Psoas muscle (tissue), 8 donors: Measurements from ENCODE around the gene OSBPL9. TPM values are rescaled to one million over a fixed set of nuclear protein-coding genes. Genes with fewer than 3 reads are reported as not detected.

Experiments
- ATAC-seq, 4 donors: fragments of 200-7000 bp; cut with Tn5 transposase; one replicate each; pipeline ENCODE4 v1.9.1; 2020; ENCODE audit warnings: moderate library complexity in 3 of 4, mild to moderate bottlenecking in 2 of 4
- DNase-seq, 2 donors: peaks; one replicate each; pipeline ENCODE4 v3.0.0-alpha.2; 2020
- H3K27ac ChIP-seq: fragments of 200-600 bp; one replicate; pipeline ENCODE4 v1.8.0; 2022
- H3K27me3 ChIP-seq, 3 donors: fragments of 200-600 bp in 1 of 3; one replicate each; pipeline versions ENCODE4 v1.6.1 to v1.8.0; 2013 to 2022; ENCODE audit warnings: low read length in 2 of 3, mild to moderate bottlenecking in 2 of 3, moderate library complexity in 1 of 3; ENCODE audit not compliant: insufficient read depth in 3 of 3
- H3K36me3 ChIP-seq, 2 donors: fragments of 200-600 bp in 1 of 2; one replicate each; pipeline versions ENCODE4 v1.6.1 to v1.8.0; 2013 to 2022; ENCODE audit warnings: low read depth in 1 of 2, mild to moderate bottlenecking in 1 of 2, moderate library complexity in 1 of 2; ENCODE audit not compliant: insufficient read depth in 1 of 2
- H3K4me1 ChIP-seq: fragments of 200-600 bp; one replicate; pipeline ENCODE4 v1.8.0; 2022
- H3K4me3 ChIP-seq: fragments of 200-600 bp; one replicate; pipeline ENCODE4 v1.8.0; 2022; ENCODE audit warnings: mild to moderate bottlenecking
- H3K9me3 ChIP-seq: fragments of 200-600 bp; one replicate; pipeline ENCODE4 v1.8.0; 2022
- WGBS, 3 donors: extraction: QIAGEN DNeasy Blood & Tissue Kit; methylation state at CpG; one replicate each; pipeline versions ENCODE4 v1.1.6 to v1.1.7; 2013; 5-methylcytosine and 5-hydroxymethylcytosine counted together
- intact Hi-C, 2 donors: fragments of 100-400 bp; cut with DNase I; formaldehyde crosslinking; loops; one replicate each; pipeline versions ENCODE4 v1.11.0 to v1.14.2; 2022
- polyA plus RNA-seq, 3 donors: library from polyadenylated mRNA; stranded (reverse); fragments of 200-250 nt; gene quantifications; one replicate each; pipeline ENCODE4 v1.2.3, GENCODE V29; 2013
- total RNA-seq, 4 donors: library from RNA; stranded (reverse); fragmentation: NEBNext Ultra II Directional in 2 of 4; extraction: Animal tissue kit (Norgen Biotek cat#: 25700) in 2 of 4; gene quantifications; one replicate each; pipeline versions ENCODE4 v1.2.1 to v1.2.4, GENCODE V29; 2021 to 2023
- TF ChIP-seq, protein P1 (sequence below): fragments of 200-600 bp; IDR thresholded peaks from one replicate; pipeline ENCODE4 v1.8.0; 2022; ENCODE audit warnings: antibody characterized with exemption
- donor health status: healthy with polysubstance abuse.
- donor health status: DM: no; HTN: no; CAD: no; lungs with moderate emphysema.
- donor health status: Bipolar disorder and iron deficiency.
- donor health status: healthy.
- donor health status: DM: yes; HTN: yes; CAD: no.
- donor health status: DM: no; HTN: no; CAD: no.
- donor health status: DM: no; HTN: no; CAD: no.
- donor health status: DM: yes; HTN: yes; CAD: no.

OSBPL9 gene
- total and polyA plus RNA-seq, 7 donors, result 15.6 to 141 (median 60.6) TPM

DNA sequence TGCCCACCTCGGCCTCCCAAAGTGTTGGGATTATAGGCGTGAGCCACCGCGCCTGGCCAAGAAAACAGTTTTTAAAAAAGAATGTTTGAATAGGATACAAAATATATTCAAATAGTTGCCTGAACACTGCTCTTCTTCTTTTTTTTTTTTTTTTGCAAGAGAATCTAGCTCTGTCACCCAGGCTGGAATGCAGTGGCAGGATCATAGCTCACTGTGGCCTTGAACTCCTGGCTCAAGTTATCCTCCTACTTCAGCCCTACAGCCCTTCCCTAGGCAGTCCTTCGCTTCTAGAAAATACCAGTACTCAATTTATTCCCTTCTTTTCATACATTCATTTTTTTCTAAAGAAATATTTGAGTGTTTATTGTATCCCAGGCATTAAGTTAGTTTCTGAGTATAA lies 67.9 kb downstream of the OSBPL9 start:
- no peaks in the 10 kb centered on the region for H3K36me3 ChIP-seq
- WGBS, 3 donors, result 96 to 97% (median 97%) methylated on average over 5 of the region's 5 CpGs
- H3K27me3 ChIP-seq, result no peaks in the 10 kb centered on the region
- H3K4me3 ChIP-seq, result no peak overlapping the region
- intact Hi-C loops, result no loop called here
- ATAC-seq, result no peak
- H3K9me3 ChIP-seq, result no peaks in the 10 kb centered on the region
- no peak for DNase-seq
- peaks cover 31% of the 10 kb centered on the region for H3K4me1 ChIP-seq
- no peak overlapping the region for H3K27ac ChIP-seq
- TF ChIP-seq, protein P1, sequence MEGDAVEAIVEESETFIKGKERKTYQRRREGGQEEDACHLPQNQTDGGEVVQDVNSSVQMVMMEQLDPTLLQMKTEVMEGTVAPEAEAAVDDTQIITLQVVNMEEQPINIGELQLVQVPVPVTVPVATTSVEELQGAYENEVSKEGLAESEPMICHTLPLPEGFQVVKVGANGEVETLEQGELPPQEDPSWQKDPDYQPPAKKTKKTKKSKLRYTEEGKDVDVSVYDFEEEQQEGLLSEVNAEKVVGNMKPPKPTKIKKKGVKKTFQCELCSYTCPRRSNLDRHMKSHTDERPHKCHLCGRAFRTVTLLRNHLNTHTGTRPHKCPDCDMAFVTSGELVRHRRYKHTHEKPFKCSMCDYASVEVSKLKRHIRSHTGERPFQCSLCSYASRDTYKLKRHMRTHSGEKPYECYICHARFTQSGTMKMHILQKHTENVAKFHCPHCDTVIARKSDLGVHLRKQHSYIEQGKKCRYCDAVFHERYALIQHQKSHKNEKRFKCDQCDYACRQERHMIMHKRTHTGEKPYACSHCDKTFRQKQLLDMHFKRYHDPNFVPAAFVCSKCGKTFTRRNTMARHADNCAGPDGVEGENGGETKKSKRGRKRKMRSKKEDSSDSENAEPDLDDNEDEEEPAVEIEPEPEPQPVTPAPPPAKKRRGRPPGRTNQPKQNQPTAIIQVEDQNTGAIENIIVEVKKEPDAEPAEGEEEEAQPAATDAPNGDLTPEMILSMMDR, result no peak

DNA sequence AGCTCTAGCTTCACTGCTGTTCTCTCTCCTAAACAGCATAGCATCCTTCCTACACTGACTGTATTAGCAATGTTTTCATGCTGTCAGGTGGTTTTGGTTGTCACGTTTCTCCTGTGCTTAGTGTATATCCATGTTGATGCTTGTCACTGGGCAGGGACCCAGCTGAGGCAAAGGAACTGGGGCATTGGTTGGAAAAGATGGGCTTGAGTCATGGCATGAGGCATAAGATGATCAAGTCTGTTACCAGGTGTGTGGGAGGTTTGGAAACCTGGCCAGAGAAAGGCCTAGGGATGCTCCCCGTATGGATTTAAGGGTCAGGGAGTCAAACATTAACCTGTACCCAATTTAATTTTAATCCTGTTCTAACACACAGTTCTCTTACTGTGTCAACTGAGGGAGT lies 69.6 kb downstream of the OSBPL9 start:
- Histone ChIP-seq H3K36me3 (no peaks in the 10 kb centered on the region), H3K4me1 (peaks cover 43% of the 10 kb centered on the region), H3K27ac (peak overlapping the region; percentile 11), H3K4me3 (no peak overlapping the region), H3K9me3 (no peaks in the 10 kb centered on the region), H3K27me3 (no peaks in the 10 kb centered on the region)
- no peak for DNase-seq
- intact Hi-C loops, result no loop called here
- TF ChIP-seq, protein P1, result no peak
- WGBS, 3 donors, result 42 to 61% (median 47%) methylated on average over 2 of the region's 2 CpGs
- ATAC-seq, result peak in 3 of 4 donors; percentile 33 to 47 (median 33)

DNA sequence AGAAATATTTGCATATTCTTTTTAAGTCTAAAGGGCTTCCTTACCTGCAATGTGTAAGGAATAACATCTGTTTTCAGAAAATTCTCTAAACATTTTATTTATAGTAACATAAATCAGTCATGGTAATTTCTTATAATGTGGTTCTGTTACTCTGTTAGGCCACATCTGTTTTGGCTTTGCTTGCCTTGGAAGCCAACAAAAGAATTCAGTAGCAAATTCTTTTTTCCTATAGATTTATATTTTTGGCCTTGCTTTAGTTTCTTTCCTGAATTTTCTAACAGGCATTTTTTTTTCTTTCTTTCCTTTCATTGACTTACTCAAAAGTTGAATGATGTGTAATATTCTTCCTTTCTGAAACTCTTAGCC lies 72.2 kb downstream of the OSBPL9 start:
- Histone ChIP-seq H3K4me3 (no peak overlapping the region), H3K36me3 (peaks cover 0 to 4% of the 10 kb centered on the region in 2 donors), H3K27me3 (no peaks in the 10 kb centered on the region), H3K9me3 (no peaks in the 10 kb centered on the region), H3K27ac (peak overlapping the region; percentile 26), H3K4me1 (peaks cover 69% of the 10 kb centered on the region)
- ATAC-seq (no peak), DNase-seq (no peak)
- TF ChIP-seq, protein P1, result no peak
- intact Hi-C loops, result no loop called here

DNA sequence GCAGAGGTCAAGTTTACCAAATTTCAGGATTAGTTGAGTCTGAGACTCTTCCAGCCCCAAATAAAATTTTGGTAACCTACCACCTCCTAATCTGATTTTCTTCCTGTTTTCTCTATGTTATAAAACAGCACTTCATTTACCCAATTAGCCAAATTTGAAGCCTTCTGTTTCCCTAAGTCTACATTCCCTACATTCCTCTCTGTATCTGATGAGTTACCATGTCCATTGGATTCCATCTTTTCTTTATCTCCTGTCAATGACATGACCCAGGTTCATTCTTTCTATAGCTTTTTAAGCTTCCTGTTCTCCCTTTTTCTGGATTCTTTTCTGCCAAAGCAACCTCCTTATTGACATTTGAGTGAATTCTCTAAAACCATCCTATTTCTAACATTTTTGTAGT lies 72.8 kb downstream of the OSBPL9 start:
- ATAC-seq (no peak), DNase-seq (no peak)
- H3K36me3 ChIP-seq, result peaks cover 0 to 4% of the 10 kb centered on the region in 2 donors
- intact Hi-C loops, result no loop called here
- no peak overlapping the region for H3K4me3 ChIP-seq
- TF ChIP-seq, protein P1, result no peak
- H3K27ac ChIP-seq, result peak overlapping the region; percentile 26
- H3K9me3 ChIP-seq, result no peaks in the 10 kb centered on the region
- H3K4me1 ChIP-seq, result peaks cover 73% of the 10 kb centered on the region
- H3K27me3 ChIP-seq, result no peaks in the 10 kb centered on the region

DNA sequence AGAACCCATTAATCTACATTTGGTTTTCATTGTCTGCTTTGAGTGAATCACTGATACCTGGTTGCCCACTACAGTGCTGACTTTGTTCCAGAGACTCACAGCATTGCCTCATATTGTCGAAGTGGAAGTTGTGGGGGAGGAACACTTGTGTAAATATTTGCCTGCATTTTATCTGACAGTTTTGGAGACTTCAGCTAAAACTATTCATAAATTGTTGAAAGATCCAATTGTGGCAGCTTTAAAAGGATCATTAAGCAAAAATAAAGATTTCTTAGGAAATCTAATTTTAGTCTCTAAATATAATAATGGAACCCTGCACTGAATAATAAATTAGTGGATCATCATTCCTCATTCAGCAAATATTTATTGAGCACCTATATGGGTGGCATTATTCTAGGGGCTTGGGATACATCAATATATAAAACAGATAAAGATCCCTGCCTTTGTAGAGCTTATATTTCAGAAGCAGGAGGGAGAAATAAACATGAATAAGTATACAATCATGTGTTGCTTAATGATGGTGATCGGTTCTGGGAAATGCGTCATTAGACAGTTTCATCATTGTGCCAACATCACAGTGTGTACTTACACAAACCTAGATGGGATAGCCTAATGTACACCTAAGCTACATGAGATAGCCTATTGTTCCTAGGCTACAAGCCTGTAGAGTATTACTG lies 73.5 kb downstream of the OSBPL9 start:
- H3K36me3 ChIP-seq, result peaks cover 0 to 4% of the 10 kb centered on the region in 2 donors
- H3K4me3 ChIP-seq, result no peak overlapping the region
- H3K27me3 ChIP-seq, result no peaks in the 10 kb centered on the region
- ATAC-seq (peak in 3 of 4 donors; percentile 23 to 60 (median 48)), DNase-seq (no peak)
- peaks cover 81% of the 10 kb centered on the region for H3K4me1 ChIP-seq
- H3K27ac ChIP-seq, result peak overlapping the region; percentile 13
- TF ChIP-seq, protein P1, result no peak
- WGBS, 3 donors, result 57 to 81% (median 61%) methylated on average over 3 of the region's 3 CpGs
- H3K9me3 ChIP-seq, result no peaks in the 10 kb centered on the region
- intact Hi-C loops, result no loop called here
